Activated naive CD8-positive, alpha-beta T cell treated with anti-CD3 and anti-CD28 coated beads, Interleukin-2, amount 50 U/mL, for 16 hours (primary cell): ENCODE data around the gene RAP2B.

Experiments used
- DNase-seq: peaks from one replicate; pipeline ENCODE4 v3.0.0-alpha.2; 2020; ENCODE audit warnings: low read depth, low spot score

Gene RAP2B

GRCh38 chr3:153160451-153161137, 1.4 kb upstream of the RAP2B start:
- peak; percentile 31 for DNase-seq

- DNase-seq, result peak; percentile 77
These were observed 800 bp upstream of the RAP2B start for GRCh38 chr3:153161138-153161713.

DNA sequence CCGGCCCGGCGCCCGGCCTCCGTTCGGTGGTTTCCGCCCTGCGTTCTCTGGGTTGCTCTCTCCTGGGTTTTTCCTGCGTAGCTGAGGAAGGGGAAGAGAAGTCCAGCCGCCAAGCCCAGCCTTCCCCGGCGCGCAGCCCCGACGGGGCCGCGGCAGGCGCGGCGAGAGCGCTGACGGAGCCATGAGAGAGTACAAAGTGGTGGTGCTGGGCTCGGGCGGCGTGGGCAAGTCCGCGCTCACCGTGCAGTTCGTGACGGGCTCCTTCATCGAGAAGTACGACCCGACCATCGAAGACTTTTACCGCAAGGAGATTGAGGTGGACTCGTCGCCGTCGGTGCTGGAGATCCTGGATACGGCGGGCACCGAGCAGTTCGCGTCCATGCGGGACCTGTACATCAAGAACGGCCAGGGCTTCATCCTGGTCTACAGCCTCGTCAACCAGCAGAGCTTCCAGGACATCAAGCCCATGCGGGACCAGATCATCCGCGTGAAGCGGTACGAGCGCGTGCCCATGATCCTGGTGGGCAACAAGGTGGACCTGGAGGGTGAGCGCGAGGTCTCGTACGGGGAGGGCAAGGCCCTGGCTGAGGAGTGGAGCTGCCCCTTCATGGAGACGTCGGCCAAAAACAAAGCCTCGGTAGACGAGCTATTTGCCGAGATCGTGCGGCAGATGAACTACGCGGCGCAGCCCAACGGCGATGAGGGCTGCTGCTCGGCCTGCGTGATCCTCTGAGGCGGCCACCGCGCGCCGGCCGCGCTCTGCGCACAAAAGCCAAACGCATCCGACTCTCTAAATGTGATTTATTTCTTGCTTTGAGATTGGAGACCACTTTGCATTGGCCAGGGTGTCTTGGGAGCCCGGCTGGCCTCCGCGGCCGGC, 727 bp downstream of the RAP2B start:
- DNase-seq, result peak; percentile 2

DNA sequence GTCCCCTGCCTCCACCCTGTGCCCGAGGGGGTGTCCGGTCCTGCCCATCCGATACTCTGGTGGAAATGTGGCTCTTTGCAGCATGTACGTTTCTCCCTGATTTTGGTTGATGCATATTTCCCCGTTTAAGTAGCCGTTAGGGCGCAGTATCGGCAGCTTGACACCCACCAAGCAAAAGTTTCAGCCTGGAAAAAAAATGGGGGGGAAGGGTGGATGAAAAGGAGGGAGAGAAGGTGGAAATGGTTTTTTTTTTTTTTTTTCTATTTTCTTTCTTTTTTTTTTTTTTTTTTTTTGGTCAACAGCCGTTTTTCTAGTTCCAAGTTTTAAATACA, 1.3 kb downstream of the RAP2B start:
- no peak for DNase-seq

GRCh38 chr3:153163756-153164550, 1.9 kb downstream of the RAP2B start:
- DNase-seq, result no peak

- no peak for DNase-seq
These were observed 3.2 kb downstream of the RAP2B start for GRCh38 chr3:153165261-153165681.

DNA sequence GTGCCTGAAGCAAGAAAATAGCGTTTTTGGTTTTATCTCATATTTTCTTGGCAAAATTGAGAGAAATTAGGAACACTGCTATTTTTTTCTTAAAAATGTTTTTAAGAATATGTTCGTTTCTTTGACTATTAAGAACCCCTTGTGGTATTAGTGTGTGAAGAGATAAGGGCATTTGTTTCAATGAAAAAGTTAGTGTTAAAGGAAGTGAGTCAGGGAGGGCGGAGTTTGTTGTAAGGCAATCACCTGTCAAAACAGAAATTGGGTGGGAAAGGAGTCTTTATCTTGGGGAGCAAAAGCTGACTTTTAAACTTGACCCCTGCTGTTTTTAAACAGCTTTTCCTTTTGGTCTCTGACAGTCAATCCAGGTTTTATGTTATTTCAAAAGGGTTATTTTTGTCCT, 4.2 kb downstream of the RAP2B start:
- no peak for DNase-seq

GRCh38 chr3:153166796-153167195, 4.8 kb downstream of the RAP2B start:
- no peak for DNase-seq

DNA sequence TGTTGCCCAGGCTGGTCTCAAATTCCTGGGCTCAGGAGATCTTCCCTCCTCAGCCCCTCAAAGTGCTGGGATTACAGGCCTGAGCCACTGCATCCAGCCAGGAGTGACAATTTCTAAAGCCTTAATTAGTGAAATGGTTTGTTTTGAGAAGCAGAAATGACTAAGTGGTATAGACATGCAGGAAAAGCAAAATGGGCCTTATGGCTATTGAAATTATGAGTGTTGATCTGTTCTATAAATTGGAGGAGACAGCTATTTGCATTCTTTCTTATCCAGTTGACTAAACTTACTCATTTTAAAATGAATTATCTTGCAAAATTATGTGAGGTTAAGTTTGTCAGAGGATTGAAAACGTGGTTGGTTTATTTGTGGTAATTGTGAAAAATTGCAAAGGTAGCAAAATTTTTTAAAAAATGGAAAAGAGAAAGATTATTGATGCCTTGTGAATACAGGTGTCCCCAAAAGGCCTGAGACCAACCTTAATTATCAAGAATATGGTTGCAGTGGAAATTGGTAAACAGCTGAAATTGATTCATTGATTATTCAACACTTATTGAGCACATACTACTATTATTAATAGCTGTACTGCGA, 7.9 kb downstream of the RAP2B start:
- no peak for DNase-seq

DNA sequence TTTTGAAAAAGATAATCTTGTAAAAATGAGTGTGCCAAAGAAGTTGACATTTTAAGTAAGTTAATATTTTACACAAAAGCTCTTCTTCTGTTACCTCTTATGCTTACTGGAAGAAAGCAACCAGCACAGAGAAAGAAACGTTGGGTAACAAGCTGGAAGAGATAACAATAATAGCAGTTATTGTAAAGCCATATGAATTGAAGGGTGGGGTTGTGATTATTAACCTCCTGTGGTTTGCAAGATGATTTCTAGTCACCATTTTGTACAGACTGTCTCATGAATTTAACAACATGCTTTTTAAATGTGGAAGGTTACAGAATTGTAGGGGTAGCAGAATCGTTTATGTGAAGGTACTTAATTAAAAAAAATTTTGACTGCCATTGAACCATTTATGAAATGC, 9.2 kb downstream of the RAP2B start:
- no peak for DNase-seq

DNA sequence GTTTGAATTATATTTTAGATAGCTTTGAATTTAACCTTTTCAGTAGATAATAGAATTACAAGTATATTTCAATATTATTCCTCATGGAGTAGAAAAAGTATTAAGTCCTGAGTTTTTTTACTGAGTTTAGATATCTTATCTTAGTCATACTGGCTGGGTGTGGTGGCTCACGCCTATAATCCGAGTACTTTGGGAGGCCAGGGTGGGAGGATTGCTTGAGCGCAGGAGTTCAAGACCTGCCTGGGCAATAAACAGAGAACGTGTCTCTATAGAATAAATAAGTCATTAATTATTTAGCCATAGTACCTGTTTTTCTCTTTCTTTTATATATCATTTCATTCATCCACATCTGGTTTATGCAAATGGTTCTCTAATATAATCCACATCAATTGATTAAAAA, 9.9 kb downstream of the RAP2B start:
- DNase-seq, result no peak

DNA sequence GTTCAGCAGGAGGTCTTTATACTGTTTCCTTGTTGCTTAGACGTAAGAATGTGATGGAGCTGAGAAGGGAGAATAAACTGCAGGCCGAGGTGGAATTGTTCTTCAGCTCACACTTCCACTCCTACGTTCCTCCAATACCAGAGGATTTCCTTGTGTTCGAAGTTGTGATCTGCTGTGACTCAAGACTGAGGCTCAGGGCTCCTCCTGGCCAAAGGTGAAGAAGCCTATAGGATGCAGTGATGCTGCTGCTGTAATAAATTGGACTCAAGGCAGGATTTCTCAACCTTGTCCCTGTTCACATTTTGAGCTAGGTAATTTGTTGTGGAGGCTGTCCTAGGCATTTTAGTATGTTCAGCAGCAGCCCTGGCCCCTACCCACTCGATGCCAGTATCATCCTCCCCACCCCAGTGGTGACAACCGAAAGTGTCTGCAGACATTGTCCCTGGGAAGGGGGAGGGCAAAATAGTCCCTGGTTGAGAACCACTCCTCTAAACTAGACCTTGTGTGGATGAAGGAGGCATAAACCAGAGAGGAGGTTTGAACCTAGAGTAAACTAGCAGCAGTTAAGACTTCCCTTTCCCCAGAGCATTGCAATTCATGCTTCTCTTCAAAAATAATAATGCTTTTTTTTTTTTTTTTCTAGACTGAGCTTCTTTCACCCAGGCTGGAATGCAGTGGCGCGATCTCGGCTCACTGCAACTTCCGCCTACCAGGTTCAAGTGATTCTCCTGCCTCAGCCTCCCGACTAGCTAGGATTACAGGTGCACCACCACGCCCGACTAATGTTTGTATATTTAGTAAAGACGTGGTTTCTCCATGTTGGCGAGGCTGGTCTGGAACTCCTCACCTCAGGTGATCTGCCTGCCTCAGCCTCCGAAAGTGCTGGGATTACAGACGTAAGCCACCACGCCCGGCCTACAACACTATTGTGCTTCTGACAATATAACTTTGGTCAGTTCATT, 11.1 kb downstream of the RAP2B start:
- DNase-seq, result no peak

DNA sequence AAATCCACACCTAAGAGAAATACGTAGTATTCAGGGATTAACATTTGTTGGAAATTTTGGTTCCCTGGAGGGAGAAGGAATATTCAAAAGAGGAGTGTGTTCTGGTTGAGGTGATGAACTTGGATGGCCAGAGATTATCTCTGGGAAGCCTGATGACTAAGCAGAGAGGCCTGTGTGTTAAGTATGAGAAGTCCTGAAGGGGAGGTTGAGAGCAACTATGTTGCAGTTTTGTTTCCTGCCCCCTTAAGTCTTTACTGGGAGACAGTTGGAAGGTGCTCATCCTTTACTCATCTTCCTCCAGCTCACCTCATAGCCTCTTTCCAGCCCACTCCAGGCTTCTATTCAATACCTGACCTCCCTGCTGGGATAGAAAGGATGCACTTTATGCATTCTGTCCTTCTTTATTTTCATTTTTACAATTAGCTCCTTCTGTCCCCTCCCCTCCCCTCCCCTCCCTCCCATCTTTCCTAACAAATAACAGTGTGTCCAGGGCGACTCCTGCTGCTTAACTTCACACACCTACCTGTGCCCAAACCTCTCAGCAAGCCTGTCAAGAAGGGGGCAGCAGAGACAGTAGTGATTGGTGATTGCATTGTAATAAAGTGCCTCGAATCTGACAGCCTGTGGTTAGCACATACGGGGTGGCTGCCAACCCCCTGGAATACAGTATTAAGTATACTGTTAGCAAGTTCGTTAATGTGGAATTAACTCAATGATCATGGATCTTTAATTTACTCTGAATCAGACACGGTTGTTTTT, 11.9 kb downstream of the RAP2B start:
- DNase-seq, result no peak

DNA sequence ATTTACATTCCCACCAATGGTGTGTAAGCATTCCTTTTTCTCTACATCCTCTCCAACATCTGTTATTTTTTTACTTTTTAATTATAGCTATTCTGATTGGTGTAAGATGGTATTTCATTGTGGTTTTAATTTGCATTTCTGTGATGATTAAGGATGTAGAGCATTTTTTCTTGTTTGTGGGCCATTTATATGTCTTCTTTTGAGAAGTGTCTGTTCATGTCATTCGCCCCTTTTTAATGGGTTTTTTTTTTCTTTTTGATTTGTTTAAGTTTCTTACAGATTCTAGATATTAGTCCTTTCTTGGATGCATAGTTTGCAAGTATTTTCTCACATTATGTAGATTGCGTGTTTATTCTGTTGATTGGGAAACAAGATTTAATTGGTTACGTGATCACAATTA, 14.2 kb downstream of the RAP2B start:
- DNase-seq, result no peak

DNA sequence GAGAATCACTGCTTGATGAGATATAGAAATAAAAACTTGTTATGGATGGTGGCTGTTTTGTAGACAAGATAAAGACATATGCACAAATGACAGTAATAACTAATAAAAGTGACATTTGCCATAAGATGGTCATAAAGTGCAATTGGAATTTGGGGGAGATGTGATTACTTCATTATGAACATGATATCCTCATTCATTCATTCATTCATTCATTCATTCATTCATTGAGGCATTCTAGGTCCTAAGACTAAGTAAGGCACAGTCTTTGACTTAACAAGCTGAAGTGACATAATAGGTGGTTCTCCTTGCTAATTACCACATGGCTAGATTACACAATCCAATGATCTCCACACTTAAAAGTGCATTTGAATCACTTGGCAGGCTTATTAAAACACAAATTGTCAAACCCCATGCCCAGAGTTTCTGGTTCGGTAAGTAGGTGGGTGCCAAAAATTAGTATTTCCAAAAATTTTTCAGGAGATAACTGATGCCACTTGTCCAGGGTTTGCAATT, 18.9 kb downstream of the RAP2B start:
- DNase-seq, result no peak

DNA sequence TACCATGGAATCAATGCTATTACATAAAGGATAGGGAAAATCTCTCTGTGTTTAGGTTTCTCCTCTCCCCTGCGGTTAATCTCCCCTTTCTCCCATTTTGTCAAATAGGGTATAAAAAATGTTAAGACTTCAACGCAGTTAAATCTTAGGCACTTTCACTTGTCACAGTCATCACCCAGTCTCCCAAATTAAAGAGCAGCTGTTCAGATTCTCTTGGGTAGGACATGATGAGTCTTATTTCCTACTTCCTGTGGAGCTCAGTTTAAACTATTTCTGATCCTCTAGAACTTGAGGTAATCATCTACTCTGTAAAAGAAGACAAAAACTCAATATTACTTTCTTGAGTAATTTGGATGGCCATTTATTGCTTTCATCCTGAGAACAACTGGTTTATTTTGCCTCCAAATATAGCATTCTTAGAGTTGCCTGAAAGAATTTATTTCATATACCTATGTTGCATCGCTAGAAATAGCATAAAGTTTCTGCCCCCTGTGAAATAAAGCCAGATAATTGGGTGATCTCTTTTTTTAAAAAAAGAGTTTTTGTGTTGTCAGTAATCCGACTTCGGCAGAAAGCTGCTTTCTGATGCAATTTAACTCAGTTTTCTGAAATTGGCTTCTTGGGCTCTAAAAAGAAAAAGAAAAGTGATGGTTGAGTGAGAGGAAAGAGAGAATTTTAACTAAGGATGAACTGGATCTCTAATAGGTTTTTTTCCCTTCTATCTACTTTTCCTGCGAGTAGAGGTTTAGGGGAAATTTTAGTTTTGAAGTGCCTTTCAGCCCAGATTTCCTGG, 20.7 kb downstream of the RAP2B start:
- no peak for DNase-seq

DNA sequence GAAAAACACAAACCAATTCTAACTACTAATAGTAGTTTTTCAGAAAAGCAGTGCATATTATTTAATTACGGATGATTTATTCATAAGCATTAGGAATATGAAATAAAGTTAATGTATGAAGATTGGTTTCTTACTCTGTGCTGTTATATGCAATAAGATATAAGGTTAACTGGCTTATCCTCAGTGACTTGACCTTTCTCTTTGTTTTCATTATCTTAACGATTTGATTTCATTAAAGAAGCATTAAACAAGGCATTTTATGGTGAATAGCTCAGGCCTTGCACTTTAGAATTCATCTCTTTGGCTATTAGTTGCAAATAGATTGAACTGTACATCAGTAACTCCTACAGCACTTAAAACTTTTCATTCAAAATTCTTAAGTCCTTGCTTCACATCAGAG, 28.9 kb downstream of the RAP2B start:
- DNase-seq, result no peak

DNA sequence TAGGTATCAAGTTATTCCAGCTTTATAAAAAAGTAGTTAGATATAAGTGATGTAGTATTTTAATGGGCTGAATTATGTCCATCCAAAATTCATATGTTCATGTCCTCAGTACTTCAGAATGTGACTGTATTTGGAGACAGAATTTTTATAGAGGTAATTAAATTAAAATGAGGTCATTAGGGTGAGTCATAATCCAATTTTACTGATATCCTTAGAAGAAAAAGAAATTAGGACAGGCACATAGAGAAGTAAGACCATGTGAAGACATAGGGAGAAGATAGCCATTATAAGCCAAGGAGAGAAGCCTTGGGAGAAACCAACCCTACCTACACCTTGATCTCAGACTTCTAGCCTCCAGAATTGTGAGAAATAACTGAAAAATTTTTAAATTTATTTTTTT, 30.3 kb downstream of the RAP2B start:
- DNase-seq, result no peak
